GM19099 (cell line): ENCODE data around the gene PRLR.

ENCODE experiments used
- POLR2A ChIP-seq: IDR thresholded peaks from 3 replicates; pipeline ENCODE4 v1.6.1; 2011; ENCODE audit warnings: low read depth; ENCODE audit not compliant: insufficient read length; ENCODE audit errors: extremely low read depth

Gene PRLR

DNA sequence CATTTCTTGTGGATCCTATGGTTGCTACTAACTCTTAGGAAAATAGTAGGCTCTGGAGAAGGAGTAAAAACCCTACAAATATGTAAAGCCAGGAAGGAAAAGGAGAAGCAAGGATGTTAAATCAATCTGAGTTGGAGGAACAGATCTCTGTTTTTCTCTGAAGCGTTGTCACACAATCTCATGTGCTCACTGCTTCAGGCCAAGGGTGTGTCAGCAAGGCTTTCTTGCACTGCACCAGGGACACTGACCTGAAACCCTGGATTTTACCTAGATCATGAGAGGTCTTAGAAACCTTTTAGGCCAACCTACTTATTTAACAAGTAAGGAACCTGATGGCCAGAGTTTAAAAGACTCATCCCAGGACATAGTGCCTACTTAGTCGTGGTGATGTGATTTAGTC is 170.1 kb downstream of the PRLR start:
- TF ChIP-seq POLR2A: no peak

DNA sequence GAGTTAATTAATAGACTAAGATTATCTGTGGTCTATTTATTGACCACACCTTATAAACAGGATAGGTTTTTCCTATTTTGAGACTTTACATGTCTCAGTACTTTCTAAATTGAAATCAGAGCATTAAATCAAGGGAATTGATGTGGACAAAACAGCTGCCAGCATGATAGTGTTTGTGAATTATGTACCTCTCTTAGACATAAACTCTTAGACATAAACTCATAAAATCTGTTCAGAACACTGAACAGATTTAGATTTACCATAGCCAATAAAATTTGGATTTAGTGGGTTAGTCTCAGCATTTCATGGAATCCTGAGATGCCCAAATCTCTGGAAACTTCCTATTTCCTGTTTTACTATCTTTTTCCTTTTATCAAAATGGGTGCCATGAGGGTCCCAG is 171.0 kb downstream of the PRLR start:
- TF ChIP-seq POLR2A: no peak

DNA sequence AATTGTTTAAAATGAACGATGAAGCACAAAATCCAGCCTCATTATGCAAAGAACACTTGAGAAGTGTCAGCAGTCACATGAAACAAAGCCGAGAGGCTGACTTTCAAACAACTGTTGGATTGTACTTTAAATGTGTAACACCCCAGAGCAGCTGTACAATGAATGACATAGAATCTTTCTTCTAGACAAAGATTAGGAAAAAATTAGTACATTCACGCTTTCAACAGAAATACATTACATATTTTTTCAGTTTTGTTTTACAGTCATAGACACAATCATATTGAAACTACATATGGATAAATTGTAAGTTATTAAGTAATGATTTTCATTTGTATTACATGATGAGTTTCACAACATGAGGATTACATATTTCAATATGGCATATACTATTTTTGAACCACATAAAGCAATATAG is 171.9 kb downstream of the PRLR start:
- TF ChIP-seq POLR2A: no peak

DNA sequence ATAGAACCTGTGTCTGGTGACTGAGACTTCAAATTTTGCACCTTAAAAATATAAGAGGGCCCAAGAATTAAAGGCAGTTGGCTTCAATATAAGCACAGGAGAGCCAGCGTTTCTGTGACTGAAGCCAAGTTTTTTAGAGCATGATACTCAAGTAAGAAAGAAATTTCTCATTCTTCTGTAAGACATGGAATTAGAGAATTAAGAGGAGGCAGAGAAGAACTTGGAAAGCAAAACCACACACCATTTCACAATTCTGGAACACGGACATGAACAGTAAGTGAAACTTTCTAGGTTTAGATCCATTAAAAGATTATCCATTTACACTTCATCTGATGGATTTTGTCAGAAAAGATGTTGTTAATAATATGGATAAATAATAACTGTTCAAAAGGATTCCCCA is 173.6 kb downstream of the PRLR start:
- TF ChIP-seq POLR2A: no peak

DNA sequence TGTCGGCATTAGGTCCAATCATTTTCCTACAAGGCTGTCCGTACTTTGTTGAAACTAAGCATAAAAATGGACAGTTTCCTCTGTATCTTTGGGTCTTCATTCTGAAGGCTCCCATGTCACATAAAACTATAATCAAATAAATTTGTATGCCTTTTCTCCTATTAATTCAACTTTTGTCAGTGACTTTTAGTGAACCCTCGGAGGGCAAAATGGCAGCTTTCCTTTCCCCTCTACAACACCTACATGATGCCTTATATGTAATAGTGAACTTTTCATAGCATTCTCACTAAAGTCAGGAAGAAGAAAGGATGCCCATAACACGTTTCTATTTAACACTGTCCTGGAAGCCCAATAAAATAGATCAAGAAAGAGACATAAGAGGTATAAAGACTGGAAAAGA is 177.4 kb downstream of the PRLR start:
- TF ChIP-seq POLR2A: no peak

DNA sequence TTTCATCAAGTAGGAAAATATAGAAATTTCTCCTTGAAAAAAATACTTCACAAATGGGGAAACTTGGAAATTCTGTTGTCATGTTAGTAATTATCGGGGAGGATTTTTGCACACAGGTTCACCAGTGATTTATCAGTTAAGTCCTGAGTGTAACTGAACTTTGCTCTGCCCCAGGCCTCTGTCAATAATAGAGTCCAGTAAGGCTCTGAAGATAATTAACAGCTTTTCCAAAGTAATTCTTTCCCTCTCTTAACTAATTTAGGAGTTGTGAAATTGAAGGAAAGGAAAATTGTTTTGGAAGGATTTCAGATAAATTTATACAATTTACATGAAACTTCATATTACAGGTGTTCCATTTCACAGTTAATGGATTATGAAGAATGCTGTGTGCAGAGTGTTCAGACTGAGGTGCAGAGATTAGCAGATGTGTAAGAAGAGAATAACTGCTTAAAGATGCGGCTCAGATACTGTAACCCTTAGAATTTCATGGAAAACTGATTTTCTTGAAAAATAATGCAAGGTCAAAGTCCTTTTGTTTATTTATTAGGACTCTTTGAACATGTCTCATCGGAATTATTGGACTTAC is 179.7 kb downstream of the PRLR start:
- no peak for TF ChIP-seq POLR2A

DNA sequence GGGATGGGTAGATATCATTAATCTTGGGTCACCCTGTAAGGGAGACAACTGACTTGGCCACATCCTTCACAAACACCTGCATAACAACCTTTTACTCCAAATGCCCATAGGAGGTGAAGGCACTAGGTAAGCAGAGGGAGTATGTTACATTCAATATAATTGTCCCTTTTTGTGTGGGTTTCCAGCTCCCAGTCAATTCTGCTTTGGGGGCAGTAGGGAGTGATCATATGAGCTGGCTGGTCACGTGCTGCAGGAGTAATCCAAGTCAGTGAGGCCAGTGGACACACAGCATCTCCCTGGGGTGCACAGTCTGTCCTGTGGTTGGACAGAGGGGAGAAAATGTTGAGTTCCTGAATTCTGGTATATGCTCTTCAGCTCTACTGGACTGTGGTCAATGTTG is 181.4 kb downstream of the PRLR start:
- TF ChIP-seq POLR2A: no peak

DNA sequence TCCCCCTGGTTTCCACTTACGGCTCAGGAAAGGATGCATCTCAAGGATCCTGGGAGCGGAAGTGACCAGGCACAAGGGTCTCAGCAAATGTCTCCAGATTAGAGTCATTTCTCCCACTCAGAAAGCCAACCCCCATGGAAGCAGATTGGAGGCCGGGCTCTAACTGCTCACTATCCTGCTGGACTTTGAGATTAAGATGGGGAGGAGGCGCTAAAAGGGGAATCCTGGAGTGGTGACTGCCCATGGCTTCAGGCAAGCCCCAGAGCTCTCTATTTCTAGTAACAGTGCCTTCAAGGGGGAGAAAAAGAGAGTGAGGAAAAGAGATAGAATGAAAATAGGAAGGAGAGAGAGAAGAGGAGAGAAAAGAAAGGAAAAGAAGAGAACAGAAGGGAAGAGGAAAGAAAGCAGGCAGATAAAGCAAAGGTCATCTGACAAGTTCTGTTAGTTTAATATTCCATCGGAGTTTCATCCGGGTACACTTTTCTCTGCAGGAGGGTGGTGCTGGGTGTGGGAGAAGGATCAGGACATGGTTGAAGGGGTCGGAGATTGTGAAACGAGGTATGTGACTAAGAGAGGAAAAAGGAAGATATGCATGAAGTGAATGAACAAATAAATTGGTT is 182.4 kb downstream of the PRLR start, which contains the start of gene AGXT2:
Gene AGXT2 (minus strand): TSS at position 165 of the 620 bp plus-strand sequence. CDS start 57 bp downstream, at position 108.
- TF ChIP-seq POLR2A: no peak

DNA sequence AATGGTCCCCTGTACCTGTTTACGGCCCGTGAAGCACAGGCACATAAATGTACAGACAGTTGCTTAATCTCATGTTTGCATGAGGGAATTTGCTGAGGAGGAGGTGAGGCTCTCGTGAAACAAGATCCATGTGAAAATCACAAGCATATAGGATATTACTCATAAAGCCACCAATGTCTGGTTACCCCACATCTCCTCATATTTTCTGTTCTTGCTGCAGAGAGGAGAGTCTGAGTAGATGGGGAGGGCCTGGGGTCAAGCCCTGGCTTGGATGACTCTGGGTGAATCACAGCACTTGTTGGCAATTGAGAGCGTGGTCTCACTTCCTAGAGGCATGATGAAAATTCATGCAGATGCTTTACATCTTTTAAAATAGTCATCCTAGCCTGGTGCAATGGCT is 183.5 kb downstream of the PRLR start:
- no peak for TF ChIP-seq POLR2A

DNA sequence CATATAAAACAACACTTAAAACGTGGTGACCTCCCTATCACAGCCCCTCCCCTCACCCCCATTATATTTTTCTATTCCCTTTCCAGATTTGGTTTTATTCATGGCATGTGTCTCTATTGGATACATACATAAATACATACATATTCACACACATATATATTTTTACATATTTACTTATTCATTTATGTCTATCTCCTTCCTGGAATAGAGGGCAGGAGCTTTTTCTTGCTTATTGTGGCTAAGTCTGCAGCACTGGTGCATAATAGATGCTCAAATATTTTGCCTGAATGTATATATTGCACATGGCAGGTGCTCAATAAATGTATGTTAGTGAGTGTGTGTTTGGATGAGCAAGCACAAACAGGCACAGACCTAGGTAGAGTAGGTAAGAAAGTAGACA is 185.0 kb downstream of the PRLR start:
- TF ChIP-seq POLR2A: no peak

DNA sequence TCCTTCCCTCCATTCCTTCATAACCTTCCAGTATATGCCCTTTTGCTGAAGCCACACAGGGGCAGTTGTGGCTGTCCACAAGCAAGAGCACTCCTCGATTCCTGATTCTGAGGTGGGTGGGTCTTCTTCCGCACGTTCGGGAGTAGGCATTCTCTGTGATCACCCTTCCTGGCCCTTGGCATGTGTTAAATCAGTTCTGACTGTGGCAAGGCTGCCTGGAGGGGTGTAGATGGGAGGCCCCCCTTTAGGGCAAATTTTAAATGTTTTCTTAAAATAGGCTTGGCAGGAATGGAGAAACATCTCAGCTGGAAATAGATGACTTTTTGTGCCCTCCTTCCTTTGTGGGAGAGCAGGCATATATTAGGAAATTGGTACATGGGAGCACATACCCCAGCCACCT is 185.6 kb downstream of the PRLR start:
- no peak for TF ChIP-seq POLR2A

DNA sequence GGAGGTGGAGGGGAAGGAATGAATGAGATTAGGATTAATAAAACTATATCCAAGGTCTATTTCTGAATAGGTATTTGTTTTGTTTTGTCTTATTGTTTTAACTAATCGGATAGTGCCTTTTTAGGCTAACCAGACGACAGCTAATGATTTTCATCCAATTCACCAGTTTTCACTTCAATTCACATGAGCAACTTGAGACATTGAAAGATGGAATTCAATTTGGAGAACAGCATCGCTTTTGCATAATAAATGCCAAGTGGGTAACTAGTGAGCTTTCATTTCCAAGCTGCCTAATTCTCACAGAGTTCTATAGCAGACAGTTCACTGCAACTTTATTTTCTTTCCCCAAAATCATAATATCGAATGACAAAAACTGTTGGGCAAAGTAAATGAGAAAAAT is 187.5 kb downstream of the PRLR start:
- no peak for TF ChIP-seq POLR2A

DNA sequence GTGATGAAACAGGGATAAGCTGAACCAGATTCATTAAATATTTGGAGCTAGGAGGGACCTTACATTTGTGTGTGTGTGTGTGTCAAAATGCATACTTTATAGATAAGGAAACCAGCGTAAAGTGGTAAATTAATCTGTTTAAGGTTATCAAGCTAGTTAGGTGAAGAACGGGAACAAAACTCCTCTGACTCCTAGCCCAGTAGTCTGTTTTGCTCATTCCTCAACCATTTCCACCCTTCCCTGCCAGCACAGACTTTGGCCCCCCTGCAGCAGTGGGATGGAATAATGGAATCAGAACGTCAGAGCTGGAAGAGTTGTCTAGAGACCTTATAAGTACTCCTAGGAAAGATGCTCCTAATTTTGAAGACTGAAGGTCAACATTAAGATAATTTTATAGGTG is 189.0 kb downstream of the PRLR start:
- TF ChIP-seq POLR2A: no peak

DNA sequence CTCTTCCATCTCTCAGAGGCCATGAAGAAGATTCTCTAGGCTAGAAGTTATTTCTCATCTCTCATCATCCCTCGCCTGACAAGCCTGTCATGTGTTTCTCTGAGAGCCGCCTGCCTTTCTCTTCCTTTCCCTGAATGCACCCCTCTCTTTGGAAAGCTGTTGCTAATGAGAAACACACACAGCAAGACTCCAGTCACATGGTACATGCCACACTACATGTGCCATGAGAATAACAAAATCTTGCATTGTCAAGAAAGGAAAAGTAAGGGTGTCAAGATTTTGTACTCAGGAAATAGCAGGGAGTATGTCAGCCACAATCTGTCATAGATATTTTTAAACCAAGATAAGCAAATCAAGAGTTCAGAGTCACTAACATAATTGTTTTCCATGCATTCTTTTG is 191.4 kb downstream of the PRLR start:
- TF ChIP-seq POLR2A: no peak

DNA sequence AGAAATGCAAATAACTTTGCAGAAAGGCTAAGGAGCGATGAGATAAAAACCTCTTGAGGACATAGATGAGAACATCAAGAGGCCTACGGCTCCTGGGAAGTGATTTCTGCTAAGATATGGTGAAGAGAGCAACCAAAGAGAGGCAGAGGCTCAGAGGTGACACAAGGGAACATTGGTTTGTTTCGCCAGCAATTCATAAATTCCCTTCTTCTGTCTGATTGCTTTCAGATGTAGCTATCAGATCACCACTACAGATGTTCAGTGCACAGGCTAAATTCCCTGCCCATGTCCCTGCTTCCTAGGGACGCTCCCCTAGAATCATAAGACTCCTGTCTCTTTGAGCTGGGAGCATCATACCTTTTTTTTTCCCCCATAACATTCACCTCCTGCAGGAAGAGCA is 193.8 kb downstream of the PRLR start:
- TF ChIP-seq POLR2A: no peak

DNA sequence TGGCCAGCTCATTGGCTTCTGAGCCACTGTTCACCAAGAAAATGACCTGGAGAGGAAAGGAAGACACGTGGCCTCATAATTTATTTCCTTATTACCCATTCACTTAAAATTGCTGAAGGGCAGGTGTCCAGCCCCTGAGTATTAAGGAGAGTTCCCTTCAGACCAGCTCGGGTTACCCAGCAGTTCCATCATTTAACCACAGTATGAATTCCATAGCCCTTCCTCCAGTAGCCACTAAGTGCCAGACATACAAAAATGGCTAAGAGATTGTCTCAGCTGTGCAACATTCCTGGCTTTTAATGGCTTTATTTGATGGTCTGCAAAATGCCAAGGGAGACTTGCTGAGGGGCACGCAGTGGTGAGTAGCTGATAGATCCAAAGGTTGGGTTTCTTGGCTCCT is 195.0 kb downstream of the PRLR start:
- no peak for TF ChIP-seq POLR2A

DNA sequence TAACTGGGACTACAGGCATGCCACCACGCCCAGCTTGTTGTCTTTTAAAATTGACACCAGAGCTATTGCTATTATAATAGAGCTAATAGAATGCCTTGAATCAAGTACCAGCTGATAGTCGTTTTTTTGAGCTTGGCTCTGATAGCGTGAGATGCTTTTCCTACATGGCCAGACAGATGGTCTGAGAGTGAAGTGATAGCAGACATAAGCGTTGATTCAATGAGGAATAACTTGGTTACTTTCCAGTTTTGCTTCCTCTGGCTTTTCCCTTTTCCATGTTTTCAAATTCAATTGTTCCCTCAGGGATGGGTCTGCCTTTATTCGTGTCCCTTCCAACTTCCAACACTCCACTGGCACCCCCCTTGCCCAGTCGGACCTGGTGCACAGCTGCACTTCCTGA is 197.9 kb downstream of the PRLR start:
- no peak for TF ChIP-seq POLR2A

DNA sequence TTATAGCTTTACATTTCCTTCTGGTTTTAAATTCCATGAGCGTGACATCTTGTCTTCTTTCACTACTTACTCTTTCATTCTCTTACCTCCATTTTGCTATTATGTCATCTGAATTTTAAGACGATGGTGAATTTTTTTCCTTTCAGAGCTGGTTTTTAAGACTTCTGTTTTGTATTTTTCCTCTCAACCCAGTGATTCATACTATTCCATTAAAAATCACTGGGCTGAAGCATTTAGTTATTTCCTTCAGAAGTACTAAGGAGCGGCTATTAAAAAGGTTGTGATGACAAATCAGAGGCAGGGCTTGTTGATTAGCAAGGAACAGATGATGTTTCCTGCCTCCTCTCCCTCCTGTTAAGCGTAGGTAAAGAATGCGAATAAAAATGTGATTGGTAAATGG is 199.0 kb downstream of the PRLR start:
- no peak for TF ChIP-seq POLR2A
